AG04450 (cell line): ENCODE measurements around the gene SCYL1. TPM values are rescaled to one million over a fixed set of nuclear protein-coding genes. Genes with fewer than 3 reads are reported as not detected.

ENCODE experiments used
- CTCF ChIA-PET: fragments of 300-600, 350-600 bp; formaldehyde crosslinking; extraction: SDS; loops from one replicate; lab custom pipeline; 2022; ENCODE audit warnings: antibody characterized with exemption, inconsistent platforms; lab: Charles Lee
- POLR2A ChIA-PET: fragments of 350-600 bp; formaldehyde crosslinking; extraction: SDS; loops from one replicate; lab custom pipeline; 2021; ENCODE audit warnings: antibody characterized with exemption, inconsistent platforms; lab: Yijun Ruan, JAX
- DNase-seq: peaks from one replicate; pipeline ENCODE4 v3.0.0-alpha.2; 2011; ENCODE audit warnings: low read depth, low spot score
- H3K27ac ChIP-seq: one replicate; pipeline ENCODE4 v1.5.1; 2012; ENCODE audit warnings: low read depth, low read length, control low read depth
- H3K27me3 ChIP-seq: one replicate; pipeline ENCODE4 v1.6.0; 2012; ENCODE audit warnings: low read length; ENCODE audit not compliant: control insufficient read depth, insufficient read depth
- H3K4me3 ChIP-seq: 2 replicates; pipeline ENCODE4 v1.5.1; 2011; ENCODE audit warnings: mild to moderate bottlenecking, low read depth, low read length, control low read depth
- H3K9me3 ChIP-seq: 2 replicates; pipeline ENCODE4 v1.5.1; 2012; ENCODE audit warnings: low read length; ENCODE audit not compliant: control insufficient read depth, insufficient read depth
- polyA plus RNA-seq: library from polyadenylated mRNA; depleted of rRNA; stranded (reverse); fragments of >200 nt; gene quantifications from 2 replicates; pipeline ENCODE4 v1.2.3, GENCODE V29; 2011
- TF ChIP-seq, protein P1 (sequence below): IDR thresholded peaks from 2 replicates; pipeline ENCODE4 v1.5.1; 2011; ENCODE audit warnings: low read depth, low read length, control low read depth, inconsistent platforms

Gene SCYL1
- polyA plus RNA-seq, 1 experiment, result 60.9 TPM

DNA sequence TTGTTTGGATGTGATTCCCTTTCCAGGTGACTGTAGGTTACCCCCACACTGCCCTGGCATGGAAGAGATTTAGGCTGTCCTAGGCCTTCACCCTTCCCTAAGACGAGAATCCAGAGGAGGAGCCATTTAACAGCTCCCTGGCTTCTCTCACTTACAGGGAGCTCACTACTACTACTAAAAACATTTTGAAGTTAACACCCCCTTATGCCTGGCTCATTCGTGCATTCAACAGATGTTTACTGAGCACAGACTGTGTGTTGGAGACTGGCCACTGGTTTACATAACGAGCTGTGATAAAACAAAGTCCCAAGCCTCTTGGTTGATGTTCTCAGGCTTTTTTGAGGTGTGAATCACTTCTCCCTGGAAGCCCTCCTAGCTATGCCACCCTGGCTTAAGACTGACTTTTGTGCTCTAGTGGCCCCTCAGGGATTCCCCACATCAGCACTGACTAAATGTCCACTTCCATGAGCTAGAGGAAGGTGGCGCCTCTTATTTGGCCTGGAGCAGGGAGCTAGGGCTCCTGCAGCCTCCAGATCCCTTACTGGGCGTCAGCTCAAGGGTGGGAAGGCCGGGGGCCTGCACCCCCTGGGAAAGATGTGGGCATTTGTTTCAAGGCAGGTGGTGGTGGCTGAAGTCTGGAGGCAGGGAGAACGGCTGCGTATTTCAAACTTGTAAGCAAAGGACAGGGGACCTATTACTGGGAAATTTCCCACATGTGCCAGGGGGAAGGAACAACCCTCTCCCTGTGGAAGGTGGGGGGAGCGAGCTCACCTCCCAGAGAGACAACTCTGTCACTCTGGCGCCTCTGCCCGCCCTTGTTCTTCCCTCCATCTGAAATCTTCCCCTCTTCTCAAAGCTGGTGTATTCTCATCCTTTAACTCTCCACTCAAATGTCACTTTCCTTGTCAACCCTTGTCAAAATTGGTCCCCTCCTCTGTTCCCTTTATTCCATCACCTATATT, 45.4 kb upstream of the SCYL1 start:
- DNase-seq, result no peak
- H3K27ac ChIP-seq, result peak overlapping the region; percentile 98
- H3K27me3 ChIP-seq, result no peaks in the 10 kb centered on the region
- TF ChIP-seq, protein P1, sequence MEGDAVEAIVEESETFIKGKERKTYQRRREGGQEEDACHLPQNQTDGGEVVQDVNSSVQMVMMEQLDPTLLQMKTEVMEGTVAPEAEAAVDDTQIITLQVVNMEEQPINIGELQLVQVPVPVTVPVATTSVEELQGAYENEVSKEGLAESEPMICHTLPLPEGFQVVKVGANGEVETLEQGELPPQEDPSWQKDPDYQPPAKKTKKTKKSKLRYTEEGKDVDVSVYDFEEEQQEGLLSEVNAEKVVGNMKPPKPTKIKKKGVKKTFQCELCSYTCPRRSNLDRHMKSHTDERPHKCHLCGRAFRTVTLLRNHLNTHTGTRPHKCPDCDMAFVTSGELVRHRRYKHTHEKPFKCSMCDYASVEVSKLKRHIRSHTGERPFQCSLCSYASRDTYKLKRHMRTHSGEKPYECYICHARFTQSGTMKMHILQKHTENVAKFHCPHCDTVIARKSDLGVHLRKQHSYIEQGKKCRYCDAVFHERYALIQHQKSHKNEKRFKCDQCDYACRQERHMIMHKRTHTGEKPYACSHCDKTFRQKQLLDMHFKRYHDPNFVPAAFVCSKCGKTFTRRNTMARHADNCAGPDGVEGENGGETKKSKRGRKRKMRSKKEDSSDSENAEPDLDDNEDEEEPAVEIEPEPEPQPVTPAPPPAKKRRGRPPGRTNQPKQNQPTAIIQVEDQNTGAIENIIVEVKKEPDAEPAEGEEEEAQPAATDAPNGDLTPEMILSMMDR, result peak; percentile 55
- POLR2A ChIA-PET, result interaction anchor here (0.6 to 8.3 kb wide), 12 partner anchors 9 to 58 kb away, joined by 3 to 657 read pairs (median 10); partner anchors contain the start of genes MALAT1 and NEAT1
- H3K9me3 ChIP-seq, result no peaks in the 10 kb centered on the region; the same call in 1 of the 2 replicates
- H3K4me3 ChIP-seq, result peak overlapping the region; percentile 52
- CTCF ChIA-PET, result interaction anchor here (0.7 to 3.0 kb wide), 11 partner anchors 9 to 63 kb away, joined by 3 to 20 read pairs (median 9); partner anchors contain the start of gene MALAT1

DNA sequence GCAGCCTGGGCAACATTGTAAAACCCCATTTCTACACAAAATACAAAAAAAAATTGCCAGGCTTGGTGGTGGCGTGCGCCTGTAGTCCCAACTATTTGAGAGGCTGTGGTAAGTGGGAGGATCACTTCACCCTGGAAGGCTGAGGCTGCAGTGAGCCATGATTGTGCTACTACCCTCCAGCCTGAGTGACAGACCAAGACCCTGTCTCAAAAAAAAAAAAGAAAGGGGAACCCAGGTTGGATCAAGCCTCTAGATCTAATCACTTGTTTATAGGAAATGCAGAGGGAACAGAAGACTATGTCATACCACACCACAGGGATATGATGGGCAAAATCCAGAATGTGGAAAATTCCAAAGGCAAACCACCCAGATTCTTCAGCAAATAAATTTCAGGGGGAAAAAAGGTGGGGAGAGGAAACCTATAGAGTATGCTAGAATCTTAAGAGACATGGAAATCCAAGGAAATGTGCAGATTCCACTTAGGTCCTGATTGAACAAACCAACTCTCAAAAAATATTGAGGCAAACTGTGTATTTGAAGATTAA, 42.5 kb upstream of the SCYL1 start:
- TF ChIP-seq, protein P1, result no peak
- ChIA-PET POLR2A (interaction anchor here (1.0 to 8.3 kb wide), 5 partner anchors 10 to 66 kb away, joined by 3 to 657 read pairs (median 13); partner anchors contain the start of gene MALAT1), CTCF (no interaction called here)
- Histone ChIP-seq H3K9me3 (no peaks in the 10 kb centered on the region), H3K27ac (peak overlapping the region; percentile 52), H3K27me3 (no peaks in the 10 kb centered on the region), H3K4me3 (no peak overlapping the region)
- no peak for DNase-seq

DNA sequence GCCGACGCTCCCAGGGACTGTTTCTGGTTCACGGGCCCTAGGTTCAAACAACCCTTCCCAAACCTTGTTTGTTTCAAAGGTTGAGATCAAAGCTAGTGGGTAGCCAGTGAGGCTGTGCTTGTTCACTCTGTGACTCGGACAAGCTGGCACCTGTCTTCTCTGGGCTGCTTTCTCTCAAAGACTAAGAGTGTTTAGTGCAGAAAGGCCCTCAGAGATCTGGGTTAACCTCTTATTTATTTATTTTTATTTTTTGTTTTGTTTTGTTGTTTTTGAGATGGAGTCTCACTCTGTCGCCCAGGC, 39.0 kb upstream of the SCYL1 start:
- Histone ChIP-seq H3K9me3 (no peaks in the 10 kb centered on the region; the same call in 1 of the 2 replicates), H3K4me3 (no peak overlapping the region), H3K27me3 (no peaks in the 10 kb centered on the region), H3K27ac (peak overlapping the region; percentile 57)
- ChIA-PET POLR2A (interaction anchor here (0.9 to 9.2 kb wide), 4 partner anchors 13 to 63 kb away, joined by 3 to 242 read pairs (median 44); partner anchors contain the start of genes MALAT1 and NEAT1), CTCF (interaction anchor here (1.9 kb wide), 1 partner anchor 69 kb away, joined by 8 read pairs; no protein-coding TSS in a partner anchor)
- TF ChIP-seq, protein P1, result no peak
- DNase-seq, result no peak

DNA sequence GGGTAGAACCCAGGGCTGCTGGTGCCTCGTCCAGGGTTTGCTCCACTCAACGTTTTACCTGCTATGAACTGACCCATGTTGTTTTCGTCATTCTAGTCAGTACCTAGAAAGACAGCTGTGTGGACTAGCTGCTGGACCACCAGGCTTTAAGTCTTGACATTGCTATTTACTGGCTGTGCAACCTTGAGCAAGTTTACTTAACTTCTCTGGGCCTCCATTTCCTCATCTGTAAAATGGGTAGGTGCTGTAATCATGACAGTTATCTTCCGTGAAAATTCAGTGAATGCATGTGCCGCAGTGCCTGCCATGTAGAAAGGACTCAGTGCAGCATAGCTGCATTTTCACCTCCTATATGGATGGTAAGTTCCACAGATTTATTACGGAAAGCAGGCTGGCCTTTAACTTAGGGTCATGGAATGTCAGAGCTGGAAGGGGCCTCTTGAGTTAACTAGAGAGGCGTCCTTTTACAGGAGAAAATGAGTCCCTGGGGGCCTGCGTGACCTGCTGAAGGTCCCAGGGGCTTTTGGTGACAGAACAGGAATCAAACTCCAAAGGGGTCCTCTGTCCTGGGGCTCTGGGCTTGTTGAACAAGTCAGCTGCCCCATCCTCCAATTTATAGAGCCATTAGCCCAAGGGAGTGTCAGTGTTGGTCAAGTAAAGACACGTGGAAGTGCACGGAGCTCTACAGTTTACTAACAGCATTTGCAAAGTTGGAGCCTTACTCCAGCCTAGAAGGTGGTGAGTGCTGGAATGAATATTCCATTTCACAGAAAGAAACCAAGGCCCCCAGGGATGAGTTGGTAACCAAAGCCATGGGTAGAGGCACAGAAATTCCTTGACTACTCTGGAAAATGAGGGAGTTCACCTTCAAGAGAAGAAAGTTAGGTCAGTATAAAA, 38.1 kb upstream of the SCYL1 start:
- DNase-seq, result no peak
- ChIA-PET CTCF (interaction anchor here (1.9 to 3.0 kb wide), 3 partner anchors 7 to 70 kb away, joined by 8 to 20 read pairs (median 8); no protein-coding TSS in a partner anchor), POLR2A (interaction anchor here (0.7 to 9.2 kb wide), 9 partner anchors 9 to 65 kb away, joined by 3 to 242 read pairs (median 6); partner anchors contain the start of genes MALAT1, NEAT1 and SCYL1)
- TF ChIP-seq, protein P1, result no peak
- H3K4me3 ChIP-seq, result peak overlapping the region; percentile 10; the same call in 1 of the 2 replicates
- no peaks in the 10 kb centered on the region for H3K27me3 ChIP-seq
- H3K27ac ChIP-seq, result peak overlapping the region; percentile 93
- no peaks in the 10 kb centered on the region; the same call in 1 of the 2 replicates for H3K9me3 ChIP-seq
